HCT116 (cell line): ENCODE data around the gene GATAD2A. TPM values are rescaled to one million over a fixed set of nuclear protein-coding genes. Genes with fewer than 3 reads are reported as not detected.
A peak's percentile ranks its signal among the peaks of the same experiment; 100 is the strongest.

Experiments used
- ATAC-seq: fragments of 200-7000 bp; cut with Tn5 transposase; 2 replicates; pipeline ENCODE4 v1.9.1; 2020; ENCODE audit warnings: mild to moderate bottlenecking, moderate library complexity
- BruUV-seq: library from RNA; stranded (reverse); fragments of 400-500 nt; replicated peaks from 2 replicates; lab custom pipeline; 2021; lab: Mats Ljungman, UMichigan
- CTCF ChIA-PET: fragments of 300-600 bp; sonication (Branson Sonifier 250); formaldehyde crosslinking; loops from one replicate; lab custom pipeline; 2021; ENCODE audit warnings: antibody characterized with exemption; lab: Charles Lee
- POLR2A ChIA-PET: fragments of 300-600, 350-600 bp; sonication (Branson Sonifier 250); formaldehyde crosslinking; loops from one replicate; lab custom pipeline; 2021; ENCODE audit warnings: antibody characterized with exemption; lab: Charles Lee
- RAD21 ChIA-PET, 2 experiments: fragments of 300-600 bp; sonication (Branson Sonifier 250); formaldehyde crosslinking; loops; one replicate each; lab custom pipeline; 2023; ENCODE audit warnings: low total read pairs in 2 of 2; ENCODE audit not compliant: uncharacterized antibody in 2 of 2, unreplicated experiment in 2 of 2, low non-redundant PET in 1 of 2; lab: Charles Lee
- DNase-seq: peaks from one replicate; pipeline ENCODE4 v3.0.0-alpha.2; 2010; ENCODE audit warnings: low read depth, low spot score
- H2AFZ ChIP-seq: fragments of 200-600 bp; shearing (Covaris generic), sonication (generic); 2 replicates; pipeline ENCODE4 v1.6.1; 2017; ENCODE audit warnings: low read depth, mixed run types, mixed read lengths, antibody characterized with exemption, low read length; ENCODE audit not compliant: poor library complexity, severe bottlenecking
- H3K27ac ChIP-seq: 2 replicates; pipeline ENCODE4 v1.5.1; 2012; ENCODE audit warnings: low read depth, low read length
- H3K27me3 ChIP-seq: fragments of 200-600 bp; sonication (generic); 2 replicates; pipeline ENCODE4 v1.6.1; 2016; ENCODE audit warnings: mixed run types, low read length, mixed read lengths; ENCODE audit not compliant: insufficient read depth
- H3K36me3 ChIP-seq, 2 experiments: fragments of 200-500 bp in 1 of 2; fragments of 200-600 bp in 1 of 2; sonication (Bioruptor generic) in 1 of 2; sonication (generic) in 1 of 2; 2 replicates each; pipeline versions ENCODE4 v1.5.1 to v1.6.1; 2014 to 2016; ENCODE audit warnings: low read length in 2 of 2, inconsistent platforms in 1 of 2, mixed read lengths in 1 of 2, mixed run types in 1 of 2; ENCODE audit not compliant: insufficient read depth in 2 of 2, control insufficient read depth in 1 of 2
- H3K4me1 ChIP-seq, 2 experiments: fragments of 200-600 bp in 1 of 2; sonication (generic) in 1 of 2; 2 replicates each; pipeline versions ENCODE4 v1.5.1 to v1.6.1; 2012 to 2017; ENCODE audit warnings: low read length in 2 of 2, inconsistent platforms in 1 of 2, mild to moderate bottlenecking in 1 of 2, mixed read lengths in 1 of 2, mixed run types in 1 of 2, moderate library complexity in 1 of 2; ENCODE audit not compliant: insufficient read depth in 2 of 2, control insufficient read depth in 1 of 2
- H3K4me2 ChIP-seq: fragments of 200-600 bp; sonication (generic); 2 replicates; pipeline ENCODE4 v1.6.1; 2017; ENCODE audit warnings: mixed run types, low read length, mixed read lengths
- H3K4me3 ChIP-seq, 2 experiments: fragments of 200-600 bp in 1 of 2; sonication (generic) in 1 of 2; replicated peaks in 1 of 2; 2 replicates each; pipeline ENCODE4 v1.5.1; 2011 to 2016; ENCODE audit warnings: low read length in 2 of 2, control low read depth in 1 of 2, low read depth in 1 of 2, mild to moderate bottlenecking in 1 of 2, mixed read lengths in 1 of 2, mixed run types in 1 of 2
- H3K79me2 ChIP-seq: fragments of 200-600 bp; sonication (generic); 2 replicates; pipeline ENCODE4 v1.6.1; 2017; ENCODE audit warnings: mild to moderate bottlenecking, mixed run types, low read length, moderate library complexity, mixed read lengths; ENCODE audit not compliant: insufficient read depth
- H3K9ac ChIP-seq: fragments of 200-600 bp; sonication (generic); 2 replicates; pipeline ENCODE4 v1.6.1; 2016; ENCODE audit warnings: low read length, mixed read lengths
- H3K9me2 ChIP-seq: fragments of 200-600 bp; sonication (generic), shearing (Covaris generic); 2 replicates; pipeline ENCODE4 v1.6.1; 2017; ENCODE audit warnings: mixed run types, mild to moderate bottlenecking, moderate library complexity; ENCODE audit not compliant: insufficient read depth
- H3K9me3 ChIP-seq, 2 experiments: fragments of 200-500 bp in 1 of 2; fragments of 200-600 bp in 1 of 2; sonication (Bioruptor generic) in 1 of 2; sonication (generic) in 1 of 2; 2 replicates each; pipeline ENCODE4 v1.6.1; 2014 to 2017; ENCODE audit warnings: low read length in 2 of 2, mixed read lengths in 2 of 2, inconsistent platforms in 1 of 2, low read depth in 1 of 2, mild to moderate bottlenecking in 1 of 2, mixed run types in 1 of 2, moderate library complexity in 1 of 2; ENCODE audit not compliant: control insufficient read depth in 1 of 2, insufficient read depth in 1 of 2
- H4K20me1 ChIP-seq: fragments of 200-600 bp; sonication (generic), shearing (Covaris generic); 2 replicates; pipeline ENCODE4 v1.6.1; 2017; ENCODE audit warnings: mixed run types, mild to moderate bottlenecking, moderate library complexity; ENCODE audit not compliant: insufficient read depth
- CBX3 ChIP-seq: IDR thresholded peaks from 2 replicates; pipeline ENCODE4 v1.6.1; 2012; ENCODE audit warnings: low read depth
- CEBPB ChIP-seq: IDR thresholded peaks from 2 replicates; pipeline ENCODE4 v1.6.1; 2012; ENCODE audit warnings: low read depth
- EGR1 ChIP-seq: IDR thresholded peaks from 2 replicates; pipeline ENCODE4 v1.6.1; 2012; ENCODE audit warnings: low read depth
- ELF1 ChIP-seq: IDR thresholded peaks from 2 replicates; pipeline ENCODE4 v1.6.1; 2012; ENCODE audit warnings: low read depth, borderline replicate concordance
- EZH2phosphoT487 ChIP-seq: fragments of 200-600 bp; IDR thresholded peaks from 2 replicates; pipeline ENCODE4 v1.6.1; 2018; ENCODE audit warnings: antibody characterized with exemption, borderline replicate concordance
- JUND ChIP-seq: IDR thresholded peaks from 2 replicates; pipeline ENCODE4 v1.6.1; 2012
- POLR2A ChIP-seq: IDR thresholded peaks from 2 replicates; pipeline ENCODE4 v1.7.0; 2011; ENCODE audit warnings: borderline replicate concordance; ENCODE audit not compliant: insufficient read depth, insufficient read length; ENCODE audit errors: extremely low read depth
- SIN3A ChIP-seq: IDR thresholded peaks from 2 replicates; pipeline ENCODE4 v1.6.1; 2012; ENCODE audit warnings: low read depth
- YY1 ChIP-seq: IDR thresholded peaks from 2 replicates; pipeline ENCODE4 v1.6.1; 2011; ENCODE audit warnings: low read length, low read depth, moderate library complexity, mild to moderate bottlenecking; ENCODE audit not compliant: insufficient replicate concordance; ENCODE audit errors: extremely low read depth
- ZNF274 ChIP-seq: fragments of 200-500 bp; sonication (Bioruptor generic); IDR thresholded peaks from 2 replicates; pipeline ENCODE4 v1.6.1; 2014; ENCODE audit warnings: mild to moderate bottlenecking, low read depth, low read length, inconsistent platforms
- intact Hi-C: fragments of 100-400 bp; cut with micrococcal nuclease; formaldehyde crosslinking; loops from 2 replicates; pipeline ENCODE4 v1.10.0; 2022
- total RNA-seq: library from RNA; stranded (reverse); gene quantifications from one replicate; pipeline ENCODE4 v1.2.1, GENCODE V29; 2021; ENCODE audit not compliant: unreplicated experiment
- TF ChIP-seq, protein P1 (sequence below): IDR thresholded peaks from 2 replicates; pipeline ENCODE4 v1.6.1; 2011; ENCODE audit warnings: mild to moderate bottlenecking, low read length, moderate library complexity; ENCODE audit not compliant: insufficient replicate concordance; ENCODE audit errors: extremely low read depth
- TF ChIP-seq, protein P2 (sequence below), 3 experiments: fragments of 200-600 bp in 1 of 3; sonication (generic) in 1 of 3; IDR thresholded peaks in 2 of 3; conservative IDR thresholded peaks in 1 of 3; 2 replicates each; pipeline ENCODE4 v1.5.1; 2012 to 2017; ENCODE audit warnings: low read depth in 2 of 3, low read length in 2 of 3, antibody characterized with exemption in 1 of 3, borderline replicate concordance in 1 of 3, control low read depth in 1 of 3, mild to moderate bottlenecking in 1 of 3, mixed read lengths in 1 of 3, mixed run types in 1 of 3, moderate library complexity in 1 of 3; ENCODE audit not compliant: insufficient read depth in 1 of 3

The GATAD2A gene
- total RNA-seq, 1 experiment from 2014 or later, result 130 TPM

DNA sequence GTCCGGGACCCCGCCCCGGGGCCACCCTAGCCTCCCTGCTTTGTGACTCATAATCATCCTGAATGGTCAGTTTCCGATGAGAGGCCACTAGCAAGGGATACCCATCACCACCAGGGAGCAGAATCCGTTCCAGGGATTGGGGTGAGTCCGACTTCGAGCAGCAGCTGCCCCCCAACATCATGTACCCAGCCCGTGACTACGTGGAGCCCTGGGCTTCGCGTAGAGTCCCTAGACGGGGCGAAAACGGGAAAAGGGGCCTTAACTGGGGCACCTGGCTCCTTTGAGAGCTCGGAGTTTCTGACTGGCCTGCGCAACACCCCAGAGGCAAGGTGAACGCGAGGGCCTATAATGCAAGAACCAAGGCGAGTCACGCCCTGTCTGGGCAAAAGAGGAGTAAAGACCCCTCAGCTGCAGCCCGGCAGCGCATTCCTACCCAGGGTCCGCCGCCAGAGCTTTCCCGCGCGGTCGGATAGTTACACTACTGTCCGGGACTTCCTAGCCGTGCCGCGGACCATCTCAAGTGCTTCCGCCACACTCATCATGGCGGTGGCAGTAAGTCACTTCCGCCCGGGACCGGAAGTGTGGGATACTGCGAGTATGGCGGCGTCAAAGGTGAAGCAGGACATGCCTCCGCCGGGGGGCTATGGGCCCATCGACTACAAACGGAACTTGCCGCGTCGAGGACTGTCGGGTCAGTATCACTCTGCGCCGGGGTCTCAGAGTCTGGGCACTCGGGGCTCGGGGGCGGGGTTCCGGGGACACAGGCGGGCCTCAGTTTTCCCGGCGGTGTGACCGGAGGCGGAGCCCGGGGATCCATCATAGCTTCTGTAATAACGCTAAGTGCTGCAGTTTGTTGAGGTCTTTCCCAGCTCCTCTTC lies 110.4 kb downstream of the GATAD2A start, which contains the start of gene NDUFA13 (continued):
- TF ChIP-seq, protein P1, sequence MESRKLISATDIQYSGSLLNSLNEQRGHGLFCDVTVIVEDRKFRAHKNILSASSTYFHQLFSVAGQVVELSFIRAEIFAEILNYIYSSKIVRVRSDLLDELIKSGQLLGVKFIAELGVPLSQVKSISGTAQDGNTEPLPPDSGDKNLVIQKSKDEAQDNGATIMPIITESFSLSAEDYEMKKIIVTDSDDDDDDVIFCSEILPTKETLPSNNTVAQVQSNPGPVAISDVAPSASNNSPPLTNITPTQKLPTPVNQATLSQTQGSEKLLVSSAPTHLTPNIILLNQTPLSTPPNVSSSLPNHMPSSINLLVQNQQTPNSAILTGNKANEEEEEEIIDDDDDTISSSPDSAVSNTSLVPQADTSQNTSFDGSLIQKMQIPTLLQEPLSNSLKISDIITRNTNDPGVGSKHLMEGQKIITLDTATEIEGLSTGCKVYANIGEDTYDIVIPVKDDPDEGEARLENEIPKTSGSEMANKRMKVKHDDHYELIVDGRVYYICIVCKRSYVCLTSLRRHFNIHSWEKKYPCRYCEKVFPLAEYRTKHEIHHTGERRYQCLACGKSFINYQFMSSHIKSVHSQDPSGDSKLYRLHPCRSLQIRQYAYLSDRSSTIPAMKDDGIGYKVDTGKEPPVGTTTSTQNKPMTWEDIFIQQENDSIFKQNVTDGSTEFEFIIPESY, result no peak
- 0 out of 2 replicates have a peak, but pooled peaks have one; percentile 10 for TF ChIP-seq CBX3
- TF ChIP-seq POLR2A, result peak; percentile 89

DNA sequence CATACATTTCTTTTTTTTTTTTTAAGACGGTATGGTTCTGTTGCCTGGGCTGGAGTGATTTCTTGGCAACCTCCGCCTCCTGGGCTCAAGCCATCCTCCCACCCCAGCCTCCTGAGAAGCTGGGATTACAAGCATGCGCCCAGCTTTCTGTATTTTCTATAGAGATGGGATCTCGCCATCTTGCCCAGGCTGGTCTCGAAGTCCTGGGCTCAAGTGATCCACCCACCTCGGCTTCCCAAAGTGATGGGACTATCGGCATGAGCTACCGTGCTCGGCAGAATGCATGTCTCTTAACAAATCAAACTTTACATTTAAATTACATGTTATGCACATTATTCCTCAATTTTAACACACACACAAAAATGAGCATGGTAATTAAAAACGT lies 111.8 kb downstream of the GATAD2A start:
- CTCF ChIA-PET, result interaction anchor here (0.8 to 1.3 kb wide), 3 partner anchors 15 to 37 kb away, joined by 3 read pairs; no protein-coding TSS in a partner anchor
- TSS peak; percentile 63 for BruUV-seq
- peak overlapping the region; percentile 69 to 98 for H3K4me3 ChIP-seq
- H3K27ac ChIP-seq, result peak overlapping the region; percentile 88
- H3K27me3 ChIP-seq, result no peaks in the 10 kb centered on the region
- no peaks in the 10 kb centered on the region for H3K9me2 ChIP-seq
- RAD21 ChIA-PET, result no interaction called here
- peak overlapping the region; percentile 89 for H3K9ac ChIP-seq
- peaks cover 7 to 19% of the 10 kb centered on the region in 2 experiments for H3K4me1 ChIP-seq
- no peaks in the 10 kb centered on the region for H4K20me1 ChIP-seq
- H3K36me3 ChIP-seq, result peaks cover 11 to 15% of the 10 kb centered on the region in 2 experiments; a peak in 3 of 4 replicates
- peak overlapping the region; percentile 89 for H3K4me2 ChIP-seq
- DNase-seq, result no peak
- H3K9me3 ChIP-seq, result no peaks in the 10 kb centered on the region
- H2AFZ ChIP-seq, result no peak overlapping the region
- ATAC-seq, result no peak
- TF ChIP-seq YY1, result no peak
- TF ChIP-seq, protein P1, result no peak
- no peak for TF ChIP-seq EGR1
- TF ChIP-seq, protein P2, sequence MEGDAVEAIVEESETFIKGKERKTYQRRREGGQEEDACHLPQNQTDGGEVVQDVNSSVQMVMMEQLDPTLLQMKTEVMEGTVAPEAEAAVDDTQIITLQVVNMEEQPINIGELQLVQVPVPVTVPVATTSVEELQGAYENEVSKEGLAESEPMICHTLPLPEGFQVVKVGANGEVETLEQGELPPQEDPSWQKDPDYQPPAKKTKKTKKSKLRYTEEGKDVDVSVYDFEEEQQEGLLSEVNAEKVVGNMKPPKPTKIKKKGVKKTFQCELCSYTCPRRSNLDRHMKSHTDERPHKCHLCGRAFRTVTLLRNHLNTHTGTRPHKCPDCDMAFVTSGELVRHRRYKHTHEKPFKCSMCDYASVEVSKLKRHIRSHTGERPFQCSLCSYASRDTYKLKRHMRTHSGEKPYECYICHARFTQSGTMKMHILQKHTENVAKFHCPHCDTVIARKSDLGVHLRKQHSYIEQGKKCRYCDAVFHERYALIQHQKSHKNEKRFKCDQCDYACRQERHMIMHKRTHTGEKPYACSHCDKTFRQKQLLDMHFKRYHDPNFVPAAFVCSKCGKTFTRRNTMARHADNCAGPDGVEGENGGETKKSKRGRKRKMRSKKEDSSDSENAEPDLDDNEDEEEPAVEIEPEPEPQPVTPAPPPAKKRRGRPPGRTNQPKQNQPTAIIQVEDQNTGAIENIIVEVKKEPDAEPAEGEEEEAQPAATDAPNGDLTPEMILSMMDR (IDR thresholded peaks at IDR 0.05 in 2 of 3, conservative IDR thresholded peaks at IDR 0.05 in 1 of 3; ENCODE audit: borderline replicate concordance in 1 of 3, insufficient read depth in 1 of 3, low read depth in 2 of 3, low read length in 2 of 3), result no peak
- TF ChIP-seq JUND, result no peak
- no peak for TF ChIP-seq CBX3
- TF ChIP-seq CEBPB, result no peak
- TF ChIP-seq ELF1, result no peak
- TF ChIP-seq SIN3A, result no peak
- no peak for TF ChIP-seq EZH2phosphoT487
- no peak for TF ChIP-seq ZNF274
- TF ChIP-seq, all 23 proteins: peak for 0
- peaks cover 60% of the 10 kb centered on the region for H3K79me2 ChIP-seq
- intact Hi-C loops, result no loop called here
- POLR2A ChIA-PET, result no interaction called here
